ENCODE measurements around the gene BSG. TPM values are rescaled to one million over a fixed set of nuclear protein-coding genes. Genes with fewer than 3 reads are reported as not detected.

Gene BSG
- polyA plus RNA-seq, 1 donor from 2014 or later: 209 TPM

- Histone ChIP-seq H3K4me2 (ENCODE audit: low read length) (no peak overlapping the region), H3K4me3 (ENCODE audit: low read length) (peak overlapping the region; percentile 61), H3K27me3 (ENCODE audit: insufficient read depth, low read depth, low read length) (peaks cover 26% of the 10 kb centered on the region), H3K9me2 (ENCODE audit: insufficient read depth, low read length) (no peaks in the 10 kb centered on the region), H3K36me3 (ENCODE audit: insufficient read depth, low read length) (no peaks in the 10 kb centered on the region), H3K9ac (ENCODE audit: low read length) (peak overlapping the region; percentile 51), H2AFZ (ENCODE audit: low read depth, low read length) (no peak overlapping the region), H3K27ac (ENCODE audit: low read length) (no peak overlapping the region), H3K9me3 (ENCODE audit: low read length) (no peaks in the 10 kb centered on the region), H3K79me2 (replicated peaks; ENCODE audit: insufficient read depth, low read length) (no peaks in the 10 kb centered on the region), H3F3A (ENCODE audit: insufficient read depth, low read length, poor library complexity, severe bottlenecking) (no peaks in the 10 kb centered on the region), H4K20me1 (ENCODE audit: insufficient read depth) (peaks cover 9% of the 10 kb centered on the region)
- TF ChIP-seq EZH2 (IDR thresholded peaks at IDR 0.05; ENCODE audit: borderline replicate concordance, insufficient read depth, low read length, poor library complexity, severe bottlenecking) (no peak), MXI1 (conservative IDR thresholded peaks at IDR 0.05; ENCODE audit: poor library complexity, severe bottlenecking) (no peak), EP300 (conservative IDR thresholded peaks at IDR 0.05; ENCODE audit: poor library complexity, severe bottlenecking) (no peak), SMC3 (conservative IDR thresholded peaks at IDR 0.05; ENCODE audit: poor library complexity) (no peak), POLR2AphosphoS5 (IDR thresholded peaks at IDR 0.05) (no peak), RAD21 (conservative IDR thresholded peaks at IDR 0.05) (no peak), TAF1 (IDR thresholded peaks at IDR 0.05; ENCODE audit: low read depth) (no peak), REST (IDR thresholded peaks at IDR 0.05; ENCODE audit: borderline replicate concordance) (no peak), CTCF (IDR thresholded peaks at IDR 0.05; ENCODE audit: poor library complexity, severe bottlenecking) (no peak)
These were observed 16.6 kb downstream of the BSG start for GRCh38 chr19:588741-589692.

GRCh38 chr19:589693-590395 is 17.4 kb downstream of the BSG start, which contains the start of gene HCN2:
HCN2 (plus strand) TSS chr19:589881; CDS start chr19:589946, 65 bp downstream.
- H3F3A ChIP-seq (ENCODE audit: insufficient read depth, low read length, poor library complexity, severe bottlenecking): no peaks in the 10 kb centered on the region
- H2AFZ ChIP-seq (ENCODE audit: low read depth, low read length): no peak within 1 kb of the TSS
- H3K27me3 ChIP-seq (ENCODE audit: insufficient read depth, low read depth, low read length): peaks cover 26% of the 10 kb centered on the region
- no peaks in the 10 kb centered on the region for H3K79me2 ChIP-seq (replicated peaks; ENCODE audit: insufficient read depth, low read length)
- H3K9me2 ChIP-seq (ENCODE audit: insufficient read depth, low read length): no peaks in the 10 kb centered on the region
- TF ChIP-seq SMC3 (conservative IDR thresholded peaks at IDR 0.05; ENCODE audit: poor library complexity): no peak
- no peak for TF ChIP-seq POLR2AphosphoS5 (IDR thresholded peaks at IDR 0.05)
- TF ChIP-seq EP300 (conservative IDR thresholded peaks at IDR 0.05; ENCODE audit: poor library complexity, severe bottlenecking): no peak
- no peak for TF ChIP-seq REST (IDR thresholded peaks at IDR 0.05; ENCODE audit: borderline replicate concordance)
- no peak for TF ChIP-seq MXI1 (conservative IDR thresholded peaks at IDR 0.05; ENCODE audit: poor library complexity, severe bottlenecking)
- no peak for TF ChIP-seq RAD21 (conservative IDR thresholded peaks at IDR 0.05)
- TF ChIP-seq TAF1 (IDR thresholded peaks at IDR 0.05; ENCODE audit: low read depth): no peak
- TF ChIP-seq EZH2 (IDR thresholded peaks at IDR 0.05; ENCODE audit: borderline replicate concordance, insufficient read depth, low read length, poor library complexity, severe bottlenecking): no peak
- TF ChIP-seq CTCF (IDR thresholded peaks at IDR 0.05; ENCODE audit: poor library complexity, severe bottlenecking): no peak
- no peaks in the 10 kb centered on the region for H3K36me3 ChIP-seq (ENCODE audit: insufficient read depth, low read length)
- H3K4me2 ChIP-seq (ENCODE audit: low read length): no peak within 1 kb of the TSS
- no peak within 1 kb of the TSS for H3K27ac ChIP-seq (ENCODE audit: low read length)
- no peaks in the 10 kb centered on the region for H3K9me3 ChIP-seq (ENCODE audit: low read length)
- H3K9ac ChIP-seq (ENCODE audit: low read length): peak within 1 kb of the TSS; percentile 57
- peak within 1 kb of the TSS; percentile 66 for H3K4me3 ChIP-seq (ENCODE audit: low read length)
- peaks cover 9% of the 10 kb centered on the region for H4K20me1 ChIP-seq (ENCODE audit: insufficient read depth)

Data from neural cell (in vitro differentiated cells).